Right lung (tissue), 10 donors: Measurements from ENCODE around the gene HPS6. TPM values are rescaled to one million over a fixed set of nuclear protein-coding genes. Genes with fewer than 3 reads are reported as not detected.
"Not testable (repeated sequence)": the region's sequence is repeated elsewhere in the genome, so short reads cannot be mapped to it uniquely, and the experiment has no call there.

Source experiments
- DNase-seq, 2 donors: peaks; one replicate each; pipeline ENCODE4 v3.0.0-alpha.2; 2013
- long read RNA-seq, 8 donors: transcript quantifications; one replicate each; lab custom pipeline, GENCODE V29; 2026
- polyA plus RNA-seq, 5 donors: library from polyadenylated mRNA; unstranded; fragments of 120-200 nt; gene quantifications; one replicate each; pipeline versions ENCODE4 v1.2.1 to v1.2.3, GENCODE V29; 2013; ENCODE audit warnings: inconsistent platforms in 1 of 5, low replicate concordance in 1 of 5; ENCODE audit not compliant: insufficient read length in 5 of 5, insufficient read depth in 1 of 5

HPS6 gene
- polyA plus RNA-seq, result 10 to 100 TPM in 2 of 5 donors, 1 to 10 TPM in 3; 7.8 to 14.0 (median 9.7) TPM
- long read RNA-seq, donor 1, transcript HPS6-201 (1 exons, 2,649 nt), result major isoform, 19 of 19 reads
- long read RNA-seq, donor 1, partial matches to known transcripts, result 0 of 19 reads
- long read RNA-seq, donor 1, other reads (novel, unspliced or antisense), result 0 of 19 reads
- long read RNA-seq, donor 2, transcript HPS6-201 (1 exons, 2,649 nt), result major isoform, 11 of 11 reads
- long read RNA-seq, donor 2, partial matches to known transcripts, result 0 of 11 reads
- long read RNA-seq, donor 2, other reads (novel, unspliced or antisense), result 0 of 11 reads
- long read RNA-seq, donor 3, transcript HPS6-201 (1 exons, 2,649 nt), result major isoform, 19 of 19 reads
- long read RNA-seq, donor 3, partial matches to known transcripts, result 0 of 19 reads
- long read RNA-seq, donor 3, other reads (novel, unspliced or antisense), result 0 of 19 reads
- long read RNA-seq, donor 4, transcript HPS6-201 (1 exons, 2,649 nt), result major isoform, 11 of 11 reads
- long read RNA-seq, donor 4, partial matches to known transcripts, result 0 of 11 reads
- long read RNA-seq, donor 4, other reads (novel, unspliced or antisense), result 0 of 11 reads
- long read RNA-seq, donor 5, transcript HPS6-201 (1 exons, 2,649 nt), result major isoform, 15 of 15 reads
- long read RNA-seq, donor 5, partial matches to known transcripts, result 0 of 15 reads
- long read RNA-seq, donor 5, other reads (novel, unspliced or antisense), result 0 of 15 reads
- long read RNA-seq, donor 6, transcript HPS6-201 (1 exons, 2,649 nt), result major isoform, 23 of 23 reads
- long read RNA-seq, donor 6, partial matches to known transcripts, result 0 of 23 reads
- long read RNA-seq, donor 6, other reads (novel, unspliced or antisense), result 0 of 23 reads
- long read RNA-seq, donor 7, transcript HPS6-201 (1 exons, 2,649 nt), result major isoform, 14 of 14 reads
- long read RNA-seq, donor 7, partial matches to known transcripts, result 0 of 14 reads
- long read RNA-seq, donor 7, other reads (novel, unspliced or antisense), result 0 of 14 reads
- long read RNA-seq, donor 8, partial matches to known transcripts, result 0 of 4 reads
- long read RNA-seq, donor 8, other reads (novel, unspliced or antisense), result 0 of 4 reads

DNA sequence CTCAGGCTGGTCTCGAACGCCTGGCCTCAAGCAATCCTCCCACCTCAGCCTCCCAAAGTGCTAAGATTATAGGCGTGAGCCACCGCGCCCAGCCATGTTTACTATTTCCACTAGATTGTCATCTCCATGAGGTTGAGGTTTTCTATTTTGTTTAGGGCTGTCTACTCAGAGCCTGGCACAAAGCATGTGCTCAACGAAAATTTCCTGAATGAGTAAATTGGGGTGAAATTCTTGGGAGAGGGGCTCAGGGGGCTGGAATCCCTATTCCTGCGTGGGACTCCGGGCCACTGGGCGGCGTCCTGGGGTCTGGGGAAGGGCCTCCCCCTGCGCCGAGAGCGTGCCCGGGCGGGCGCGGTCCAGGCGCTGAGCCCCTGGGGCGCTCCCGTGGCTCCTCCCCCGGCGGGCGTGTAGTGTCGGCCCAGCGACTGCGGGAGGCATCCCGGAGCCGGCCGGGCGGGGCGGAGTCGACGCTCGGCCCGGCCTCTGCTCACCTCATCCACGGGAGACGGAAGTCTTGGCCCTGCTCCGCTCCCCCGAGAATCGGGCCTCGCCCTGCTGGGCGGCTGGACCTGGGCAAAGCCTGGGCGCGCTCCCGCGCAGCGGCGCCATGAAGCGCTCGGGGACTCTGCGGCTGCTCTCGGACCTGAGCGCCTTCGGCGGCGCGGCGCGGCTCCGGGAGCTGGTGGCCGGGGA, at the start of gene HPS6:
Gene HPS6, plus strand, starts transcription at position 482 of the 693 bp plus-strand sequence. Its CDS starts 126 bp downstream, at position 608.
- peak; percentile 86 to 89 for DNase-seq

DNA sequence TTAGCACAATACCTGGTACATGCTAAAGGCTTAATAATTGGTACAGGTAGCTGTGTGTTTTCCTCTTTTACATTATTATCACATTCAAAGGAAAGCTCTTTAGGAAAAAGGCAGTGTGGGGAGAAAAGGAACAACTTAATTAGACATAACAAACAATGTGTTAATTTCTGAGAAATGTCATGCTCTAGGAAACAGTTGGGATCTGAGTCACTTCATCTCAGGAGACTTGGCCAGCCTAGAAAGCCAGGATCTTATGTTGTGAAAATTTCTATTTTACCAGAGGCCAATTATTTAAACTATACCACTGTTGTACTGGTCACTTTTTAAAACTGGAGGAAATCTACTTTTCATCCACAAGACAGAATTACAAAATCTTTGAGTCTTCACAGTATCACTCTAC, 48.7 kb upstream of the HPS6 start:
- no peak for DNase-seq

DNA sequence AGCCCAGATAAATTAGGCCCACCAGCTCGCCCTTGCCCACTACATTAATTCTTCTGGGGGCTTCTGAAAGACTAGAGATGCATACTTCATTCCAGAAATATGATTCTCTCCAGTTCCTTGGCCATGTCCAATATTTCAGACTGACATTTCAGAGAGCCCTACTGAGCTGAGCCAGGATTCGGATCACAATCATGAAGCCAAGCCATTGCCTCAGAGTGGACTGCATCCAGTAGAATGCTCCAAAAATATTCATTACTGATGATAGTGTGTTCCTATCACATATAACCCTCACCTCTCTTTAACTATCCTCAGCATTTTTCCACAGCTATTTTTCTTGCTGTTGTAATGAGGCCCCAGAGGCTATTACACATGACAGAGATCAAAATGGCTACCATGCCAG, 47.9 kb upstream of the HPS6 start:
- DNase-seq, result no peak

DNA sequence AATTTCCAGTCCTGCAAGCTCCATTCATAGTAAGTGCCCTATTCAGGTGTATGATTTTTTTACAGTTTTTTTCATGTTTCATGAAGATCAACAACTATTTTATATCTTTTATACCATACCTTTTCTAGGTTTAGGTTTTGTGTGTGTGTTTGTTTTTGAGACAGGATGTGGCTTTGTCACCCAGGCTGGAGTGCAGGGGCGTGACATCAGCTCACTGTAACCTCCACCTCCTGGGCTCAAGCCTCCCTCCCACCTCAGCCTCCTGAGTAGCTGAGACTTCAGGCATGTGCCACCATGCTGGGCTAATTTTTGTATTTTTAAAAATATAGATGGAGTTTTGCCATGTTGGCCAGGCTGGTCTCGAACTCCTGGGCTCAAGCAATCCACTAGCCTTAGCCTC, 44.2 kb upstream of the HPS6 start:
- DNase-seq, result no peak

DNA sequence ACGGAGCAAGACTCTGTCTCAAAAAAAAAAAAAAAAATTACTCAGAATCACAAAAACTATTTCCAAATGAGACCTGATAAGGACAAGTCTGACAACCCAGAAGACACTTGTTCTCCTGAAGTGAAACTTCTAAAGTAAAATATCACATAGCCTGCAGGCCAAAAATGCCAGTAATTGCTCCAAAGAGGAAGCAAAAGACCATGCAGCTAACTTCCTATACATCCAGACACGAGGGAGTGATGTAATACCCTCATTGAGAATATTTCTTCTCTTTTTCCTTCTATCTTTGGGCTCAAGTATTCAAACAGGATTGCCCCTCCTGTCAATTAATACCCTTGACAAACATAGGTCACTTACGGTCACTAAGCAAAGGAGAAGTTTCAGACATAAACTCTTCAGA, 40.4 kb upstream of the HPS6 start:
- DNase-seq, result no peak

DNA sequence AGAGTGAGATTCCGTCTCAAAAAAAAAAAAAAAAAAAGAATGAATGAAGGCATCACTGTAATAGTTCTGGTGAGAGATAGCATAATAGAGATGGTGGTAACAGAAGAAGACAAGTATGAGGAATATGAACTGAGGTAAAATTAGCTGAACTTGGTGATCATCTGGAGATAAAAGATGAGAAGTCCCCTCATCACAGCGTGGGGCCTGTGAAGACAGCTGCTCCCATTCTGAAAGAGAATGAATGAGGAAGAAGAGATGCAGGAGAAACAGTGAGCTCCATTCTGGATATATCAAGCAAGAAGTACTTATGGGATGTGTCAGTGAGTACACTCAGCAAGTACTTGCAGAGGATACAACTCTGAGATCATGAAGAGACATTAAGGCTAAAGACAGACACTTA, 37.9 kb upstream of the HPS6 start:
- no peak for DNase-seq

DNA sequence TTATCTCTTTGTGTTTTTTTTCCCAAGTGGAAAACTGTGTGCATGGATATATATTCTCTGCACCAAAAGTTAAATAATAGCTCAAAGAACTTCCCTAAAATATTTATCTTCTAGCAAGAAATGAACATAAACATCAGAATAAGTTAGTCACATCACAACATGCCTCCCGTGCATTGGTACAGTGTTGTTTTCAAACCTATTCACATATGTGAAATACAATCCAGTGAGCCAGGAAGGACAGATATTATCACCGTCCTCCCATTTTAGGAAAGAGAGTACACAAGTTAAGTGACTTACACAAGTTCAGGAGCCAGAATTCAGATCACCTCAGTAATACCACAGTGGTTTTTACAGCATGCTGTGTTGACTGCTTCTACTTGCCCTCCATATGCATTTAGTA, 31.4 kb upstream of the HPS6 start:
- no peak for DNase-seq

DNA sequence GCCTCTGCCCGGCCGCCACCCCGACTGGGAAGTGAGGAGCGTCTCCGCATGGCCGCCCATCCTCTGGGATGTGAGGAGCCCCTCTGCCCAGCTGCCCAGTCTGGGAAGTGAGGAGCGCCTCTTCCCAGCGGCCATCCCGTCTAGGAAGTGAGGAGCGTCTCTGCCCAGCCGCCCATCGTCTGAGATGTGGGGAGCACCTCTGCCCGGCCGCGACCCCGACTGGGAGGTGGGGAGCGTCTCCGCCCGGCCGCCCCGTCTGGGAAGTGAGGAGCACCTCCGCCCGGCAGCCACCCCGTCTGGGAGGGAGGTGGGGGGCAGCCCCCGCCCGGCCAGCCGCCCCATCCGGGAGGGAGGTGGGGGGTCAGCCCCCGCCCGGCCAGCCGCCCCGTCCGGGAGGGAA, 29.3 kb upstream of the HPS6 start:
- DNase-seq, result not testable (repeated sequence)

DNA sequence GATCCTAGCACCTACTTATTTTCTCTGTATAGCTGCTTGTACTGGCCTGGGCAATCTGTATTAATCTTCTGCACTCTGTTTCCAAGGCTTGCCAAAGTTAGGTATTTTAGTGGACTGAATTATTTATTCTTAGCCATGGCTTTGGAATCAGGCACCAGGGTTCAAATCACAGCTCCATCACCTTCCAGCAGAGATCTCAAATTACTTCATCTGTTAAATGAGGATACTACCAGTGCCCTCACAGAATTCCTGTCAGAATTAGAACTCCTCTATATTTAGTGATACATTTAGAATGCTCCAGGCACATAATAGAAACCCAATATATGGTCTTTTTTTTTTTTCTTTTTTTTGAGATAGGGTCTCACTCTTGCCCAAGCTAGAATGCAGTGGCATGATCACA, 26.7 kb upstream of the HPS6 start:
- DNase-seq, result no peak

DNA sequence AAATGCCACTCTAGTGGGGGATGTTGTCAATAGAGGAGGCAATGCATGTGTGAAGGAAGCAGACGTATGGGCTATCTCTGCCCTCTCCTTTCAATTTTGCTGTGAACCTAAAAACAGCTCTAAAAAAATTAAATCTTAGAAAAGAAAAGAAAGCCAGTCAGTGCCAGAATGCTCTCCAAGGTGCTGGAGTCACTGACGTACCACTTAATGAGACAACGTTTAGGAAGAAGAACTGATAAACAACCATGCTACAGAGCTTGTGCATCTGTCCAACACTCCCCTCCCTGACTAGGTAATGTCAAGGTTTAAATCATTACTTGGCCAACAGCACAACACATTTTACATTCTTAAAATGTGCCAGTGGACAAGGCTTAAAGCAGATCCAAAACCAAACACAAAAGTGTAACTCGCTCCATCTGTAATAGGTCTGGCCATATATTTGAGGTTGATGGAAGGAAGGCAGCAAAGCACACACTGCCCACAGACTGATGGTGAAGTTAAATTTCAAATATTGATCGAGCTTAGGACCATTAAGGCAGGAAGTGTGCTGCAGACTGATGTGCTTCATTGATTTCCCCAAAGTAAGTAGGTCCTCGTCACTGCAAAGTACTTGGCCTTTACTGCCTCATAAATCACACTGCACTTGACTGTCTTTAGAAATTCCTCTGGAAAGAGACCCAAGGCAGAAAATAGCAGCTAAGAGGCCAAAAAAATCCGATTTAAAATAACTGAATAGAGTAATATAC, 24.7 kb upstream of the HPS6 start:
- no peak for DNase-seq

DNA sequence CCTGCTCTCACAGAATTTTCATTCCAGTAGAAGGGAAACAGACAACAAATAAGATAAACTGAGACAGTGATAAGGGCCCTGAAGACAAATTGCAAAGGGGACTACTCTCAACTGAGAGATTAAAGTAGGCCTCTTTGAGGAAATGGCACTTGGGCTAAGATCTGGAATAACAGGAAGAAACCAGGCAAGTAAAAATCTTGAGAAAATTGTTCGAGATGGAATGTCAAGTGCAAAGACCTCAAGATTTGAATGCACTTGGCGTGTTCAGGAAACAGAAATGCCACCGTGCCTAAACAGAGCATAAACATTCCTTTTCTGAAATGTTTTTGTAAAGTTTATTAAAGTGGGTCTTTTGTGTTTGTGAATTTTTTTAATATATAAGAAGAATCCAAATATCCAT, 19.9 kb upstream of the HPS6 start:
- peak; percentile 23 to 24 for DNase-seq

DNA sequence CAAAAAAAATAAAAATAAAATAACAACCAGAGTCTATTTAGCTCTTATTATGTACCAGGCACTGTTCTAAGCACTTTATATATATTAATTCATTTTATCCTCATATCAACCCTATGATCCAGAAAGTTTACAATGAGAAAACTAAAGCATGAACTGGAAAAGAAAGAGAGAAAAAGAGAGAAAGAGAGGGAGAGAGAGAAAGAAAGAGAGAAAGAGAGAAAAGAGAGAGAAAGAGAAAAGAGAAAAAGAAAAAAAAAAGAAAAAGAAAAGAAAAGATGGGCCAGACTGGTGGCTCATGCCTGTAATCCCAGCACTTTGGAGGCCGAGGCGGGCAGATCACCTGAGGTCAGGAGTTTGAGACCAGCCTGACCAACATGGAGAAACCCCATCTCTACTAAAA, 19.1 kb upstream of the HPS6 start:
- no peak for DNase-seq

DNA sequence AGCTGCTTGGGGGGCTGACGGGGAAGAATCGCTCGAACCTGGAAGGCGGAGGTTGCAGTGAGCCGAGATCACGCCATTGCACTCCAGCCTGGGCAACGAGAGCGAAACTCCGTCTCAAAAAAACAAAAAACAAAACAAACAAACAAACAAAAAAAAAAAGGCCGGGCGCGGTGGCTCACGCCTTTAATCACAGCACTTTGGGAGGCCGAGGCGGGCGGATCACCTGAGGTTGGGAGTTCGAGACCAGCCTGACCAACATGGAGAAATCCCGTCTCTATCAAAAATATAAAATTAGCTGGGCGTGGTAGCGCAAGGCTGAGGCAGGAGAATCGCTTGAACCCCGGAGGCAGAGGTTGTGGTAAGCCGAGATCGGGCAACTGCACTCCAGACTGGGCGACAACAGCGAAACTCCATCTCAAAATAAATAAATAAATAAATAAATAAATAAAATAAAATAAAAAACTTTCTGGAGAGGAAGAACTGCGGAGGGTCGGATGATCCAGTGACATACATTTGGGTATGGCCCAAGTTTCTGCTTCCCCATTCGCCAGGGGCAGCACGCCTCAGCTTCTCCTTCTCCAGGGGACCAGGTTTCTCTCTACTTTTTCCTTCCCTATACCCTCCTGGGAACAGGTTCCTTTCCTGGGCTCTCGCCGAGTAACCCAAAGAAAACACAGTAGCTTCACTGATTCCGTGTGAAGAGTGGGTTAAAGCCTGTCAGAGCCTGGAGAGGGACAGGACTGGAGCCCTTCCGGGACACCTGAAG, 10.1 kb upstream of the HPS6 start:
- peak in 1 of 2 donors; percentile 28 for DNase-seq

DNA sequence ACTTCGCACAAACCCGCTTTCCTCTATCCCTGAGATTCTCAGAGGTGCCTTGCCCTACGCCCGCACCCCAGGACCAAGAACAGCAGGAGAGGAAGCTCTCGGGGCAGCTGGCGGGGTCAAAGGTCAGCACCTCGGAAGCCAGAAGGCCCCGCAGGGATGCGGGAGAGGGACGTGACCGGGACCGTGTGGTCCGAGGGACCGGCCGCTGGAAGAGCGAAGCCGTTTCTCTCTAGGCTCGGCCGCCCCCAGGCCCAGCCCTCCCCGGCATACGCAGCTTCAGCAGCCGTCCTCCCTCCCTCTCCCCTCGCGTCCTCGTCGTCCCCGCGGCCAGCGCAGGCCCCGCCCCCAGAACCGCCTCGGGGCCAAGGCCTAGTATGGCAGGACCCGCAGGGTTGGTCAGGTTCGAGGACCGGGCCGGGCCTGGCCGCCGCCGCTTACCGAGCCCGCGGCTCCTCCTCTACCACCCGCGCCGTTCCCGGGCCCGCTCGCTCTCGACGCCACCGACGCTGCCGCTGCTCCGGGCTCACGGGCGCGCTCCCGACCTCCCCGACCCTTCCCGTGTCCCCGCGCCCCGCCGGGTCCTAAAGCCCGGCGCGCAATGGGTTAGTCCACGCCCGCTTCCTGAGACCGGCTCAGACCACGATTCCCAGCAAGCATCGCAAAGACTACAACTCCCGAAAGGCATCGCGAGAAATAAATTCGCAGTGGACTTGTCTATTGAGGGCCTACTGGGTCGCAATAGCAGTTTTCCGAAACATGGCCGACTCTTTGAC, 9.3 kb upstream of the HPS6 start, which contains the start of gene ARMH3:
Gene ARMH3, minus strand, starts transcription at position 527 of the 773 bp plus-strand sequence. CDS start 16,059 bp downstream, outside the sequence.
- peak; percentile 92 for DNase-seq

DNA sequence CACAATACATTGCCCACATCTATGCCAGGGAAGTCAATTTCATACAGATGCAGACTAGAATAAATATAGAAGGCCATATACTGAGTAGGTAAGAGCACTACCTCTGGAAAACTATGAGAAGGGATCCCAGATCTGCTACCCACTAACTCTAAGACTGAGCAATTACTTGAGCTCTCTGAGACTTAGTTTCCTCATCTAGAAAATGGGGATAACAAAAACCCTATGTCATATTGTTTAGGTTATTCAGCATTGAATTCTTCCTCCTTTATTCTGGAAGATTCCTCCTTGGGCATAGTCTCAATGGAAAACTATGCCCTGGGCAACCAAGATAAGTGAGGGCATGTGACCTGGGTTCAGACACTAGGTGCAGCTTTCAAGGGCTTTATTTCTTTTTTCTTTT, 5.2 kb upstream of the HPS6 start:
- no peak for DNase-seq

DNA sequence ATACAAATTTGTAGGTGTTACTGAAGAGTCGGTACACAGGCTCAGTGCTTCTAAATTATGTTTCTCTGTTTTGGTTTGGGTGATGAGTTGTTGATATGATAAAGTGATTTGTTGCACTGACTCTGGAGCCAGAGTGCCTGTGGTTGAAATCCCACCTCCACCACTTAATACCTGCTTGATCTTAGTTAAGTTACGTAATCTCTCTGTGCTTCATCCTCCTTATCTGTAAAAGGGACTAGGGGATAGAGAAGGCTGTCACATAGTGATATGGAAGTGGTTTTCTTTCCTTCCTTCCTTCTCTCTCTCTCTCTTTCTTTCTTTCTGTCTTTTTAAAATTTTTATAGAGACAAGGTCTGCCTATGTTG, 664 bp upstream of the HPS6 start:
- DNase-seq, result no peak

DNA sequence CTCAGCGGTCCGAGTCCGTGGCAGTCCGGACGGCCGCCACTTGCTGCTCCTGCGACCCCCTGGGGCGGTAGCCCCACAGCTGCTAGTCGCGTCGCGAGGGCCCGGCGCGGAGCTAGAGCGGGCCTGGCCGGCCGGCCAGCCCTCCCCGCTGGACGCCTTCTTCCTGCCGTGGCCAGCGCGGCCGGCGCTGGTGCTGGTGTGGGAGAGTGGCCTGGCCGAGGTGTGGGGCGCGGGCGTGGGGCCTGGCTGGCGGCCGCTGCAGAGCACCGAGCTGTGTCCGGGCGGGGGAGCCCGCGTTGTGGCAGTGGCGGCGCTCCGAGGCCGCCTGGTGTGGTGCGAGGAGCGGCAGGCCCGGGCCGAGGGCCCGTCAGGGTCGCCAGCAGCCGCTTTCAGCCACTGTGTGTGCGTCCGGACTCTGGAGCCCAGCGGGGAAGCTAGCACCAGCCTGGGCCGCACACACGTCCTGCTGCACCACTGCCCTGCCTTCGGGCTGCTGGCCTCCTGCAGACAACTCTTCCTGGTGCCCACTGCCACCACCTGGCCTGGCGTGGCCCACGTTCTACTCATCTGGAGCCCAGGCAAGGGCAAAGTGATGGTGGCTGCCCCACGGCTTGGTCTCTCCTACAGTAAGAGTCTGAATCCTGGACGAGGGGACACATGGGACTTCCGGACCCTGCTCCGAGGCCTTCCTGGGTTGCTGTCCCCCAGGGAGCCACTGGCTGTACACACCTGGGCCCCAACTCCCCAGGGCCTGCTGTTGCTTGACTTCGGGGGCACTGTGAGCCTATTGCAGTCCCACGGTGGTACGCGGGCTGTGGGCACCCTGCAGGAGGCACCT, 631 bp downstream of the HPS6 start:
- DNase-seq, result peak; percentile 9 to 14

DNA sequence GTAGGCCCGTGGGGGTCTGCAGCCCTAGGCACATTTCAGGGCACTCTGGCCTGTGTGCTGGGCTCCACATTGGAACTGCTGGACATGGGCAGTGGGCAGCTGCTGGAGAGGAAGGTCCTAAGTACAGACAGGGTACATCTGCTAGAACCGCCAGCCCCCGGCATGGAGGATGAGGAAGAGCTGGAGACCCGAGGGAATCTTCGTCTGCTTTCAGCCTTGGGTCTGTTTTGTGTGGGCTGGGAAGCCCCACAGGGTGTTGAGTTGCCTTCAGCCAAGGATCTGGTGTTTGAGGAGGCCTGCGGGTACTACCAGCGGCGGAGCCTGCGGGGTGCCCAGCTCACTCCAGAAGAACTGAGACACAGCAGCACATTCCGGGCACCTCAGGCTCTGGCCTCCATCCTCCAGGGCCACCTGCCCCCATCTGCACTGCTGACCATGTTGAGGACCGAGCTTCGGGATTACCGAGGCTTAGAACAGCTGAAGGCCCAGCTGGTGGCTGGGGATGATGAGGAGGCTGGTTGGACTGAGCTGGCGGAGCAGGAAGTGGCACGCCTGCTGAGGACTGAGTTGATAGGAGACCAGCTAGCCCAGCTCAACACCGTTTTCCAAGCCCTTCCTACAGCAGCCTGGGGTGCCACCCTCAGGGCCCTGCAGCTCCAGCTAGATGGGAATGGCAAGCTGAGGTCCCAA, 1.4 kb downstream of the HPS6 start:
- no peak for DNase-seq
